Fibroblast of lung (primary cell): Measurements from ENCODE around the gene ZNF774. TPM values are rescaled to one million over a fixed set of nuclear protein-coding genes. Genes with fewer than 3 reads are reported as not detected.

Experiments
- DNase-seq, 2 donors: peaks; one replicate each; pipeline versions ENCODE4 v3.0.0 to v3.0.0-alpha.2; 2010; ENCODE audit warnings: low read depth in 2 of 2
- H2AFZ ChIP-seq: 2 replicates; pipeline ENCODE4 v1.5.1; 2012; ENCODE audit warnings: low read length, control low read depth, inconsistent platforms
- H3K27ac ChIP-seq: 2 replicates; pipeline ENCODE4 v1.5.1; 2011; ENCODE audit warnings: low read length, control low read depth; ENCODE audit not compliant: insufficient read depth
- H3K27me3 ChIP-seq: 2 replicates; pipeline ENCODE4 v1.5.1; 2011; ENCODE audit warnings: mild to moderate bottlenecking, low read length; ENCODE audit not compliant: control insufficient read depth, insufficient read depth
- H3K36me3 ChIP-seq: 2 replicates; pipeline ENCODE4 v1.5.1; 2011; ENCODE audit warnings: low read length; ENCODE audit not compliant: control insufficient read depth, insufficient read depth
- H3K4me1 ChIP-seq: 2 replicates; pipeline ENCODE4 v1.5.1; 2011; ENCODE audit warnings: low read length; ENCODE audit not compliant: control insufficient read depth, insufficient read depth; ENCODE audit errors: extremely low read depth
- H3K4me2 ChIP-seq: 2 replicates; pipeline ENCODE4 v1.5.1; 2011; ENCODE audit warnings: low read length, control low read depth; ENCODE audit not compliant: insufficient read depth; ENCODE audit errors: extremely low read depth
- H3K4me3 ChIP-seq, 4 experiments: fragments of 200-600 bp in 1 of 4; sonication (generic) in 1 of 4; replicated peaks in 1 of 4; 2 replicates each; pipeline ENCODE4 v1.5.1; 2011 to 2016; ENCODE audit warnings: low read length in 4 of 4, low read depth in 3 of 4, mild to moderate bottlenecking in 3 of 4, control low read depth in 2 of 4, inconsistent platforms in 1 of 4, mixed read lengths in 1 of 4; ENCODE audit not compliant: insufficient read depth in 1 of 4; ENCODE audit errors: control extremely low read depth in 1 of 4
- H3K79me2 ChIP-seq: 2 replicates; pipeline ENCODE4 v1.5.1; 2012; ENCODE audit warnings: mild to moderate bottlenecking, low read length, inconsistent platforms; ENCODE audit not compliant: control insufficient read depth, insufficient read depth
- H3K9ac ChIP-seq: 2 replicates; pipeline ENCODE4 v1.5.1; 2011; ENCODE audit warnings: mild to moderate bottlenecking, low read length, control low read depth; ENCODE audit not compliant: insufficient read depth
- H3K9me3 ChIP-seq: 2 replicates; pipeline ENCODE4 v1.5.1; 2012; ENCODE audit warnings: low read depth, low read length; ENCODE audit not compliant: control insufficient read depth, insufficient read depth
- H4K20me1 ChIP-seq: 2 replicates; pipeline ENCODE4 v1.5.1; 2011; ENCODE audit warnings: low read length; ENCODE audit not compliant: control insufficient read depth, insufficient read depth; ENCODE audit errors: extremely low read depth
- EZH2 ChIP-seq: IDR thresholded peaks from 2 replicates; pipeline ENCODE4 v1.5.1; 2012; ENCODE audit warnings: low read length, control low read depth, mild to moderate bottlenecking; ENCODE audit errors: missing control alignments
- polyA plus RNA-seq, 2 donors: library from polyadenylated mRNA; depleted of rRNA in 1 of 2; stranded (reverse) in 1 of 2; unstranded in 1 of 2; fragments of >200 nt; gene quantifications; 2 replicates each; pipeline ENCODE4 v1.2.1, GENCODE V29; 2011 to 2012; ENCODE audit warnings: missing spikeins in 1 of 2
- total RNA-seq: library from RNA; depleted of rRNA; stranded (reverse); fragments of >200 nt; gene quantifications from 2 replicates; pipeline ENCODE4 v1.2.1, GENCODE V29; 2014
- TF ChIP-seq, protein P1 (sequence below), 2 donors: IDR thresholded peaks in 1 of 2; conservative IDR thresholded peaks in 1 of 2; 1 replicate in 1 of 2; 2 replicates in 1 of 2; pipeline ENCODE4 v1.5.1; 2011 to 2012; ENCODE audit warnings: low read length in 2 of 2, control low read depth in 1 of 2, inconsistent platforms in 1 of 2, low read depth in 1 of 2, mild to moderate bottlenecking in 1 of 2

Gene ZNF774
- total and polyA plus RNA-seq, 2 donors (not counting 1 experiment from before 2014, with no cell fraction given), result 1.3 to 1.8 TPM

- no peaks in the 10 kb centered on the region for H3K27me3 ChIP-seq
- no peak overlapping the region for H2AFZ ChIP-seq
- no peaks in the 10 kb centered on the region for H3K36me3 ChIP-seq
- DNase-seq, result no peak
- H3K4me2 ChIP-seq, result no peak overlapping the region
- H4K20me1 ChIP-seq, result no peaks in the 10 kb centered on the region
- peaks cover 89% of the 10 kb centered on the region for H3K79me2 ChIP-seq
- peaks cover 24% of the 10 kb centered on the region for H3K4me1 ChIP-seq
- H3K9ac ChIP-seq, result no peak overlapping the region
- TF ChIP-seq, protein P1, sequence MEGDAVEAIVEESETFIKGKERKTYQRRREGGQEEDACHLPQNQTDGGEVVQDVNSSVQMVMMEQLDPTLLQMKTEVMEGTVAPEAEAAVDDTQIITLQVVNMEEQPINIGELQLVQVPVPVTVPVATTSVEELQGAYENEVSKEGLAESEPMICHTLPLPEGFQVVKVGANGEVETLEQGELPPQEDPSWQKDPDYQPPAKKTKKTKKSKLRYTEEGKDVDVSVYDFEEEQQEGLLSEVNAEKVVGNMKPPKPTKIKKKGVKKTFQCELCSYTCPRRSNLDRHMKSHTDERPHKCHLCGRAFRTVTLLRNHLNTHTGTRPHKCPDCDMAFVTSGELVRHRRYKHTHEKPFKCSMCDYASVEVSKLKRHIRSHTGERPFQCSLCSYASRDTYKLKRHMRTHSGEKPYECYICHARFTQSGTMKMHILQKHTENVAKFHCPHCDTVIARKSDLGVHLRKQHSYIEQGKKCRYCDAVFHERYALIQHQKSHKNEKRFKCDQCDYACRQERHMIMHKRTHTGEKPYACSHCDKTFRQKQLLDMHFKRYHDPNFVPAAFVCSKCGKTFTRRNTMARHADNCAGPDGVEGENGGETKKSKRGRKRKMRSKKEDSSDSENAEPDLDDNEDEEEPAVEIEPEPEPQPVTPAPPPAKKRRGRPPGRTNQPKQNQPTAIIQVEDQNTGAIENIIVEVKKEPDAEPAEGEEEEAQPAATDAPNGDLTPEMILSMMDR (conservative IDR thresholded peaks at IDR 0.05 in 1 of 2, IDR thresholded peaks at IDR 0.05 in 1 of 2; ENCODE audit: low read depth in 1 of 2, low read length in 2 of 2), result no peak
- TF ChIP-seq EZH2, result no peak
- H3K9me3 ChIP-seq, result no peaks in the 10 kb centered on the region
- H3K27ac ChIP-seq, result no peak overlapping the region
- no peak overlapping the region for H3K4me3 ChIP-seq
Observed at GRCh38 chr15:90411176-90411575, 59.1 kb downstream of the ZNF774 start.

Other genes with a start within 250 kb of the ZNF774 start
- 21.8 and 47.9 TPM in 2 replicates for gene IDH2, start 249.8 kb upstream of the ZNF774 start, total RNA-seq
- 39.9 and 66.0 TPM in 2 replicates for gene IDH2, start 249.8 kb upstream of the ZNF774 start, polyA plus RNA-seq
- gene SEMA4B, start 151.0 kb upstream of the ZNF774 start, total RNA-seq, result 14.1 and 30.4 TPM in 2 replicates
- gene SEMA4B, start 151.0 kb upstream of the ZNF774 start, polyA plus RNA-seq, result 9.5 and 12.8 TPM in 2 replicates
- gene CIB1, start 118.3 kb upstream of the ZNF774 start, total RNA-seq, result 17.7 and 27.7 TPM in 2 replicates
- 42.7 and 62.2 TPM in 2 replicates for gene CIB1, start 118.3 kb upstream of the ZNF774 start, polyA plus RNA-seq
- gene GDPGP1, start 118.1 kb upstream of the ZNF774 start, total RNA-seq, result 6.2 and 9.7 TPM in 2 replicates
- gene GDPGP1, start 118.1 kb upstream of the ZNF774 start, polyA plus RNA-seq, result 1.9 and 2.5 TPM in 2 replicates
- under 0.01 TPM in 1 of 2 replicates, not detected in the other for gene TTLL13, start 102.7 kb upstream of the ZNF774 start, total RNA-seq
- 0.03 and 0.08 TPM in 2 replicates for gene TTLL13, start 102.7 kb upstream of the ZNF774 start, polyA plus RNA-seq
- 96.1 and 96.8 TPM in 2 replicates for gene NGRN, start 86.6 kb upstream of the ZNF774 start, total RNA-seq
- gene NGRN, start 86.6 kb upstream of the ZNF774 start, polyA plus RNA-seq, result 55.3 and 58.7 TPM in 2 replicates
- gene IQGAP1, start 36.0 kb downstream of the ZNF774 start, total RNA-seq, result 160 and 270 TPM in 2 replicates
- 222 and 231 TPM in 2 replicates for gene IQGAP1, start 36.0 kb downstream of the ZNF774 start, polyA plus RNA-seq
- 12.3 and 18.3 TPM in 2 replicates for gene CRTC3, start 177.6 kb downstream of the ZNF774 start, total RNA-seq
- gene CRTC3, start 177.6 kb downstream of the ZNF774 start, polyA plus RNA-seq, result 18.9 and 23.4 TPM in 2 replicates